ENCODE measurements around the gene RBMS3.

RBMS3 gene

DNA sequence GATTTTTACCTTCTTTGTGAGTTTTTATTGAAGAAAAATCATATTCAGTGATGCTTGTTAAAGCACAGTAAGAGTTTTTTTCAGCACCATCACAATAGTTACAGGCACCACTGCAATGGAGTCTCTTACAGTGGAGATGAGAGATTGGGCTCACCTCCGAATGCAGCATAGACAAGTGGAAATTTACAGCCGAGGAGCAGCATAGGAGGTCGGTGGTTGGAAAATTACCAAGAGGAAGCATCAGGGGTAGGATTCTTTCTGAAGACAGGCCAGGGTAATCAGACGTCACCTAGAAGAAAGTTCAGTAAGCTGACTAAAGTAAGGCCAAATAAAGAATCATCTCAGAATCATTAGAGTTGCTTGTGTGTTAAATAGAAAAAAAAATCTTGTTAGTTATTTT is 491.6 kb downstream of the RBMS3 start:
- no peak for FAIRE-seq
- DNase-seq (ENCODE audit: insufficient read length, low spot score), result no peak

DNA sequence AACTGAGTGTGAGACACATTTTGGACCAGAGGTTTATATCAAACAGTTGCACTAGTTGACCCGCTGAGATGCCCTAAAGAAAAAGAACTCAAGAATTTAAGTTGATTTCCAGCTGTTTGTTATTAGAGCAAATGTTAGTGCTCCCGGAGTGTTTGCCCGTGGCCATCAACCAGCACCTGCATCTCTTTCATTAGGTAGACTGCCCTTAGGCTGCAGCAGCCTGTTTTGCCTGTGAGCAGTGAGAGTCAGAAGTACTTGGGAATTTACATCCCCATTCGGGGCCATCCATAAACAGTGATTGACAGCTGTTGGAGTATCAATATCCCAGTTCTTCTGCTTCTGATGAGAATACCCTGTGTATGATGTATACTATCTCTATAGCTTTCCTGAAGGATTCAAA is 492.6 kb downstream of the RBMS3 start:
- no peak for TF ChIP-seq CTCF (IDR thresholded peaks at IDR 0.05; ENCODE audit: insufficient read depth, missing control alignments)
- DNase-seq (ENCODE audit: insufficient read length, low spot score) (no peak), FAIRE-seq (no peak)

More for the DNA sequence above, 491.6 kb downstream of the RBMS3 start:
- no peak for TF ChIP-seq CTCF (IDR thresholded peaks at IDR 0.05; ENCODE audit: insufficient read depth, missing control alignments)

DNA sequence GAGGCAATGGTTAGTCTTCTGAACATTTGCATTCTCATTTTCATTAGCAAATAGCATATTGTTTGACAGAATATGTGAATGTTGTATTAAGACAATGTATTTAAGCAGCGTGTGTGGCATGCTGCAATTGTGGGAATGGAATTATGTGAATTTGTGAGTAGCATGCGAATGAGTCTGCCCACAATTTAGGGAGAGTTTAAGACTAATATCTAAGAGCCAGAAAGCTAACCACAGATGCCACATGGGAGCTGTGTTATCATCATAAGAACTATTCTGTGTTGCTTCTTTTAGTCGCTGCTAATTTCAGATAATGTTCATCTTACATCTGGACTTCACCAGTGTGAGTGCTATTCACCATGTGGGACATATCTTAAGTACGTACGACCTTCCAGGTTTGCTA is 494.5 kb downstream of the RBMS3 start:
- FAIRE-seq (no peak), DNase-seq (ENCODE audit: insufficient read length, low spot score) (no peak)
- TF ChIP-seq CTCF (IDR thresholded peaks at IDR 0.05; ENCODE audit: insufficient read depth, missing control alignments), result no peak

- TF ChIP-seq CTCF (IDR thresholded peaks at IDR 0.05; ENCODE audit: insufficient read depth, missing control alignments), result no peak
- no peak for DNase-seq (ENCODE audit: insufficient read length, low spot score)
- FAIRE-seq, result peak; percentile 11
Measured at GRCh38 chr3:29777869-29778268, 497.0 kb downstream of the RBMS3 start.

GRCh38 chr3:29789686-29790085 is 508.8 kb downstream of the RBMS3 start:
- no peak for FAIRE-seq
- no peak for TF ChIP-seq CTCF (IDR thresholded peaks at IDR 0.05; ENCODE audit: insufficient read depth, missing control alignments)
- no peak for DNase-seq (ENCODE audit: insufficient read length, low spot score)

DNA sequence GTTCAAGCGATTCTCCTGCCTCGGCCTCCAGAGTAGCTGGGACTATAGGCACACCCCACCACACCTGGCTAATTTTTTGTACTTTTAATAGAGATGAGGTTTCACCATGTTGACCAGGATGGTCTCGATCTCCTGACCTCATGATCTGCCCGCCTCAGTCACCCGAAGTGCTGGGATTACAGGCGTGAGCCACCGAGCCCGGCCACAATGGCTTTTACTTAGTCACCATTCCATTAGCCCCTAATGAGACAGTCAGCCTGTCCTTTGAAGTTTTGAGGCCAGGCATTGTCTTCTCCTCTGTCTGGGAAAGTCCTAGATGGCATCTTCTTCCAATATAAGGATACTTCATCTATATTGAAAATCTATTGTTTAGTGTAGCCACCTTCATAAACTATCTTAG is 515.9 kb downstream of the RBMS3 start:
- no peak for FAIRE-seq
- DNase-seq (ENCODE audit: insufficient read length, low spot score), result no peak
- TF ChIP-seq CTCF (IDR thresholded peaks at IDR 0.05; ENCODE audit: insufficient read depth, missing control alignments), result no peak

GRCh38 chr3:29802057-29802456 is 521.2 kb downstream of the RBMS3 start:
- no peak for FAIRE-seq
- no peak for TF ChIP-seq CTCF (IDR thresholded peaks at IDR 0.05; ENCODE audit: insufficient read depth, missing control alignments)
- no peak for DNase-seq (ENCODE audit: insufficient read length, low spot score)
